AG08395 (cell line): ENCODE measurements around the gene ZNF414.
A peak's percentile ranks its signal among the peaks of the same experiment; 100 is the strongest.
"Not testable (repeated sequence)": the region's sequence is repeated elsewhere in the genome, so short reads cannot be mapped to it uniquely, and the experiment has no call there.

Experiments used
- DNase-seq: peaks from one replicate; pipeline ENCODE4 v3.0.0; 2012; ENCODE audit warnings: mixed read lengths, low spot score

Gene ZNF414

GRCh38 chr19:8517551-8518442 lies 3.8 kb upstream of the ZNF414 start:
- peak; percentile 39 for DNase-seq

GRCh38 chr19:8515317-8515716 lies 1.4 kb upstream of the ZNF414 start:
- DNase-seq, result no peak

GRCh38 chr19:8514505-8515009 lies 590 bp upstream of the ZNF414 start:
- not testable (repeated sequence) for DNase-seq

DNA sequence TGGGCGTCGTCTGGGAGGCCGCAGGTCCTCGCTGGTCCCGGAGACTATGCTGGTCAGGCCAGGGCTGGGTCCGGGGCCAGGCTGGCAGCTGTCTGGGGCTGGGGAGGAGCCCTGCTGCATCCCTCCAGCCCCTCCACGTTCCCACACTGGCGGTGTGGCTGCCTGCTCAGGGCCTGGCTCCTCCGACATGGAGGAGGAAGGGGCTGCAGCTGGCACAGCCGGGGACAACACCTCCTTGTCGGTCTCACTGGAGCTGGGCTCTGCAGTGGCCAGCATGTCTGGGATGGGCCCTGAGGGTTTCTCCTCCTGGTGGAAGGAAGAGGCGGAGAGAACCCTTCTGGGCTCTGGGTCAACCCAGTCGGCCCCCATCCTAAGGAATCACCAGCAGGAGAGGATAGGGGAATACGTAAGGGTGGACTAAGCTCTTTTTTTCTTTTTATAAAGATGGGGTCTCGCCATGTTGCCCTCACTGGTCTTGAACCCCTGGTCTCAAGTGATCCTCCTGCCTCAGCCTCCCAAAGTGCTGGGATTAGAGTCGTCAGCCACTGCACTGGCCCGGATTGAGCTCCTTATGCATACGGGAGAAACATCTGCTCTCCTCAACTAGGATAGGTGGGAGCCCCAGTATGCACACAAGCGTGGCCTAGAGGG lies 806 bp downstream of the ZNF414 start:
- no peak for DNase-seq

DNA sequence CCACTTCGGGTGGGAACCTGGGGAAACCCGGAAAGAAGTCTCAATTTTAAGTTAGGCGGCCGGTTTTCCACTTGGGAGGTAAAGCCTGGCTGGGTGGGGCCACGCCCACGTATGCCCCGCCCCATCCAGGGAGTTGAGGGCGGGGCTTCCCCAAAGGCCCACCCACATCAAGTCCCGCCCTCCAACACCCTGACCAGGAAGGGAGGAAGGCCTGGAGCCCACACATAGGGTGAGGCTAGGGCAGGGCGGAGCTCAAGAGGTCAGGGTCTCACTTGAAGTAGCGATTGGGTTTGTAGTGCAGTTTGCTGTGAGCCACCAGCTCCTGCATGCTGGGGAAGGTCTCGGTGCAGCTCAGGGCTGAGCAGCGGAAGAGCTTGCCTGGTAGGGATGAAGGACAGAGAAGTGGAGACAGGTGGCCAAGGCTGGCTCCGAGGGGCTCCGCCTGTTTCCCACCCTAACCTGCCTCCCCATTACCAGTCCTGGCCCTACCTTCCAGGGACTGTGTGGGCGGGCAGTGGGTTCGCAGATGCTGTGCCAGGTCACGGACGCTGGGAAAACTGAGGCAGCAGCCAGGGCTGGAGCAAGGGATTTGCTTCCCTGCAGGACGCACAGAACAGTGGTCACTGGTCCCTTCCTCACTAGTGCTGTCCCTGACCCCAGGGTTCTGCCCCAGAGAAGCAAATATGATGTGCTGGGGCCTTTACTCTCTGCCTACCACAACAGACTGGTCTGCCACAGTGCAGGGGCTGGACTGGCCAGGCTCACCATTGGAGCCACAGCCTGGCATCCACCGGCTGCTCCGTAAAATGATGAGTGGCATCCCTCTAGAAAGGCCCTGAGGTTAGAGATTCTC lies 1.6 kb downstream of the ZNF414 start:
- no peak for DNase-seq

DNA sequence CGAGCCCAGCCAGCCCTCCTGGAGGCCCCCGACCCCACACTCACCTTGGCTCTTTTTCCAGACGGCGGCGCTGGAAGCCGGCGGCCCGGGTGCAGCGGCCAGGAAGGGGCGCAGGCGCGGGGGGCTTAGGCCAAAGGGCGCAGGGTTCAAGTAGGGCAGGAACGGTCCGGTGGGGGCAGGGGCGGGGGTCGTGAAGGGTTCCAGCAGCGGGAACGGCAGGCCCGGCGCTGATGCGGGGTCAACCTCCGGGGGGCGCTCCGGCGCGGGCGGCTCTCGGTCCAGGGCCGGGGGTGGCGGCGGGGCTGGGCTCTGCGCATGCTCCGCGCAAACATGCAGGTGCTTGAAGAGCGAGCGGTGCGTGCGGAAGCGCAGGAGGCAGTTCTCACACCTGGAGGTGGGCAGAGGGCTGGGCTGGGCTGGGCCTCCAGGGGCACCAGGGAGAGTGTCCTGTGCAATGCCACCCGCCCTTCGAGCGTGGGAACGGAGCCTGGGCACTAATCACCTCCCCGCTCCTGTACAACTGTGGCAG lies 2.3 kb downstream of the ZNF414 start:
- no peak for DNase-seq

DNA sequence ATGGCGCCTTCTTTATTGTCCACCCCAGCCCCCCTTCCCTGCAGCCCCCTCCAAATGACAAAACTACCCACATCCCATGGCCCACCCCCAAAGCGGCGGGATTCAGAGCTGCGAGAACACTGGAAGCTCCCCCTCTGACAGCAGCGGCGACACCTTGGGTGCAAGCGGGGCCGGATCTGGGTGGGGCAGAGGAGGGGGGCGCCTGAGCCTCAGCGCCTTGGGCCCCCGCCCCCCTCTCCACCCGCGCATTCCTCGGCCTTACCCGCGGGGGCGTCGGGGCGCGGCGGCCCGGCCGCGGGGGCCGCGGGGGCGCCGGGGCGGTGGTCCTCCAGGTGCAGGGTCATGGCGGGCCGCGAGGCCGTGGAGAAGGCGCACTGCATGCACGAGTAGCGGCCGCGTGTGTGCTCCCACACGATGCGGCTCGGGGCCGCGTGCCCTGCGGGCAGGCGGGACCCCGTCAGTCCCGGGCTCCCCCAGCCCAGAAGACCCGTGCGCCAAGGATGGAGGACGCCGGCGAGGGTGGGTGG lies 3.3 kb downstream of the ZNF414 start:
- no peak for DNase-seq

- DNase-seq, result peak; percentile 27
Observed at GRCh38 chr19:8506402-8506957, 7.5 kb downstream of the ZNF414 start.

DNA sequence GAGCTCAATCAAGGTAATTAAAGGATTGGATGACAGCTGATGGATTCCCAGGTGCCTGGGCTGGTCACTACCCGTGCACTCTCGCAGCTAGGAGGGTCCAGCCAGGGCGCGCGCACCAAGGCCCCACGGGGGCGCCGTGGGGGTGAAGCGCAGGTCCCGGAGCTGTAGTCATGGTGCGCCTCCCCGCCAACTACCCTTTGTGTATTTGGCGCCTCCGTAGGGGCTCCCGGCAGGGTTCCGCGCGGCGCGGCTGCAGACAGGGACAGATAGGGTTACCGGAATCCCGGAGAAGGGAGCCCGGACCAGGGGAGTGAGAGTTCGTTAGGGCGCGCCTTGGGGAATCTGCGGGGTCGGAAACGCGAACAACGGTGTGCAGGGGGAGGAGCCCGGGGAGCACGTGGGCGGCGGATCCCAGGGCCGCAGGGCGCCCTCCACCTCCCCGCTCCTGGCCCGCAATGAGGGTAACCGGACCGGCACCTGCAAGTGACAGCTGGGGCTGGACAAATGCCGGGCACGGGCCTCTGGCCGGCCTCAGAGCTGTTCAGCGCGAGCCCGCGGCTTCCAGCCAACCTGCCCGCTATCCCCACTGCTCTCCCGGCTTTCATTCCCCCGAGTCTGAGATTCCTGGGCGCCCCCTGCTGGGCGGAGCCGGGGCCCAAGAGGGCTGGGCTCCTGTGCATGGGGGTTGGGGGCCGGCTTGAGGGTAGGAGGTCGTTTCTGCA lies 8.1 kb downstream of the ZNF414 start:
- peak; percentile 88 for DNase-seq

DNA sequence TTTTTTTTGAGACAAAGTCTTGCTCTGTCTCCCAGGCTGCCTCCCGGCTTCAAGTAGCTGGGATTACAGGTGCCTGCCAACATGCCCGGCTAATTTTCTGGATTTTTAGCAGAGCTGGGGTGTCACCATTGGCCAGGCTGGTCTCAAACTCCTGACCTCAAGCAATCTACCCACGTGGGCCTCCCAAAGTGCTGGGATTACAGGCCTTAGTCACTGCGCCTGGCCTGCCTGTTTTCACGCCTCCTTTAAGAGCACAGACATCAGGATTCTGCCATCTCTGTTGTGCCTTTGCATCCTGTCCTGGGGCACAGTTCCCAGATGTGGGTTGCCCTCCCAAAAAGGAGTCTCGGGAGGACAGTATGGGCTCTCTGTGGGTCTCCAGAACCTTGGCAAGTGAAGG lies 9.0 kb downstream of the ZNF414 start:
- no peak for DNase-seq

DNA sequence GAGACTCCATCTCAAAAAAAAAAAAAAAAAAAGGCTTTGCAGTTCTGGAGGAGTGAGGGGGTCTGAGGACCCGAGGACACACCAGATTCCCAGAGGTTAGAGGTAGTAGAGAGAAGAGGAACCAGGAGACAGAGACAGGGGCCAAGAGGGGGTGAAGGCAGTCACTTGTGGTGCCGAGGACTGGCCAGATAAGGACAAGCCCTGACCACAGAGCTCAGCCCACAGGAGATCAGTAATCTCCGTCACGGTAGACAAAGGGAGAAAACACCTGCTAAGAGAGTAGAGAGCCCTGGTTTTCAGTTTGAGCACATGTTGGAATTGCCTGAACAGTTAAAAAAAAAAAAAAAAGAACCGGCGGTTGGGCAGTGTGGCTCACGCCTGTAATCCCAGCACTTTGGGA lies 9.8 kb downstream of the ZNF414 start:
- DNase-seq, result no peak

GRCh38 chr19:8503510-8503909 lies 10.5 kb downstream of the ZNF414 start:
- DNase-seq, result no peak

- DNase-seq, result no peak
Observed at GRCh38 chr19:8501981-8502380, 12.0 kb downstream of the ZNF414 start.

- no peak for DNase-seq
Observed at GRCh38 chr19:8501516-8501915, 12.5 kb downstream of the ZNF414 start.

DNA sequence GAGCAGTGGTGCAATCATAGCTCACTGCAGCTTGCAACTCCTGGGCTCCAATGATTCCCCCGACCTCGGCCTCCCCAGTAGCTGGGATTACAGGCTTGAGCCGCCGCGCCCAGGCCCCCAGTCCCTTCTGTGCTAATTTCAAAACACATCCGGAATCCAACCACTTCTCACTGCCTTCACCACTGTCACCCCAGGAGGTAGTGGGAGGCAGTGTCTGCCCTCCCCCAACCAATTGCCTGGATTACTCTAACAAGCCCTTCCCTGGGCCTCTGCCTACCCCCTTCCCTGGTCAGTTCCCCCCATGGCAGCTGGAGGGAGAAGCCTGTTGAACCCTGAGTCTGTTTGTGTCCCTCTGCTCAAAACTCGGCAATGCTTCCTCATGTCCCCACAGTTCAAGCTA lies 13.8 kb downstream of the ZNF414 start:
- no peak for DNase-seq

GRCh38 chr19:8499048-8499833 lies 14.7 kb downstream of the ZNF414 start:
- DNase-seq, result no peak

GRCh38 chr19:8498295-8498694 lies 15.7 kb downstream of the ZNF414 start:
- no peak for DNase-seq

DNA sequence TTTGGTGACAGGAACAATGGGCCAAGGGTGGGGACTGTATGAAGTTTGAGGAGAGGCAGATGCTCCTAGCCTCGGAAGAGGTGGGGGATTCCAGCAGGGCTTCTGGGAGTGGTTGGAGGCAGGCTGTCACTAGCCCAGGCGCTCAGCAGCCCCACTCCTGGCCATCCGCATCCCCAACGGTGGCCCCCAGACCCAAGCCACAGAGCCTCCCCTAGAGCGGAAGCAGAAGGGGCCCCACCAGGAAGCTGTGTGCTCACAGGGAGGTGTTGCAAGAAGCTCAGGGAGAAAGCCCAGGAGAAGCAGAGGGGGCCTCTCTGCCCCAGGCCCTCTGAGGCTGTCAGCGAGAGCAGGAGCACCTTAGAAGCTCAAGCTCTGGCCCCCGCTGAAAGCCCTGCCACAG lies 19.8 kb downstream of the ZNF414 start:
- DNase-seq, result no peak

GRCh38 chr19:8491574-8491973 lies 22.4 kb downstream of the ZNF414 start:
- no peak for DNase-seq

- DNase-seq, result no peak
Observed at GRCh38 chr19:8490873-8491272, 23.1 kb downstream of the ZNF414 start.
